ENCODE data around the gene BTBD16.
A peak's percentile ranks its signal among the peaks of the same experiment; 100 is the strongest.

The BTBD16 gene

DNA sequence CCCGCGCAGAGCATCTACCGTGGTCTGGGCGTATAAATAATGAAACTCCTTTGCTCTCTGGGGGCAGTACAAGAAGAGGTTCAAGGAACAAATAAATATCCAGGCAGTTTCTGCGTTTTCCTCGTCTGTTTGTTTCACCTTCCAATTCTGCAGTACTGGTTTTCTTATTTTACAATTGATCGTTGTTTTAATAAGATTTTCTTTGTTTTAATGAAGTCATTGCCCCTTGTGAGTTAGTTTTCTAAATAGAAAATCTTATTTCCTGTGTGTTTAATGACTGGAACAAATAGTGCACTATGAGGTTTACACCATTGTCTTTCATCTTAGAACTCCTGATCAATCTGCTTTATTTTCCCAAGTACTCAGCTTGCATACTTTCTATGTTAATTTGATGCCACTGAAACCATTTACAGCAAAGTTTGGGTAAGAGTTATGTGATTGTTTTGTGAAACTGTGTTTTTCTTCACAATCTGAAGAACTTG is 104.6 kb downstream of the BTBD16 start:
- TF ChIP-seq CTCF (IDR thresholded peaks at IDR 0.05; ENCODE audit: extremely low read depth, missing control alignments) = no peak
- DNase-seq (ENCODE audit: low spot score) = peak; percentile 26

DNA sequence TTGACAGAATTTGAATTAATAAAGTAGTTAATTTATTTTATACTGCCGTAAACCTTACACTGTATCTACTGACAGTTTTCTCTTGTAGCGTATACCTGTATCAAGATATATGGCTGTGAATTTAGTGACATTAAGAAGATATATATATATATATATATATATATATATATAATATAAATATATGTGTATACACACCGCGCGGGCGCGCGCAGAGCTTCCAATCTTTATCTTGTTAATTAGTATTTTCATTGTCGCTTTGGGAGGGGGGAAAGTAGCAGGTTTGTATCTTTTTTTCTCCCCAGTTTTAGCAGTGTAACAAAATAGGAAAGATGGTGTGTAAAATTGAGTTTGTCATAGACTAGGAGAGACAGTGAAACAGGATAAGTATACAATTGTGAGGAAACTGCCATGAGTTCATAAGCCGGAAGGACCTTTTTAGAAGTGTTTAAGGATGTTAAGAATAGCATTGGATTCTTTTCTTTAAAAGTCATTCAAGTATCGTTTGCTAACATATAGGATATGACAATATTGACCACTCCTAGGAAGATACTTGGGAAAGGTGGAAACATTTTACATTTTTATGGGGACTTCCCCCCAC is 105.4 kb downstream of the BTBD16 start:
- no peak for DNase-seq (ENCODE audit: low spot score)
- no peak for TF ChIP-seq CTCF (IDR thresholded peaks at IDR 0.05; ENCODE audit: extremely low read depth, missing control alignments)

DNA sequence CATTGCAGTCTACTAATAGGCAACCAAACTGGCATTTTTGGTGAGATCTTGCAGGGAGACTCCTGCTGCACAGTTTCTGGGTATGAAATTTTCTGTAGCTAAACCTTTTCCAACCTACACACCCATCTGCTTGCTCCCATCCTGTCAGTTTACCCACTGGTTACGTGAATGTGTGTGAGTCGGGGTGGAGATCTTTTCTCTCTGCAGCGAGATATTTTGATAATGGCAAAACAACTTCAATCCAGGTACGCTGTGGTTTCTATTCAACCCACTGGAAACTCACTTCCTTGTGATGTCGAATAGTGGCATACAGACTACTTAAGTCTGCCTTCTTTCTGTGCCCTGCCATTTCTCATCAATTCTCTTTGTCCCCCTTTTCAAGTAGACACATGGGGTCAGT is 107.9 kb downstream of the BTBD16 start:
- DNase-seq (ENCODE audit: low spot score) = no peak

DNA sequence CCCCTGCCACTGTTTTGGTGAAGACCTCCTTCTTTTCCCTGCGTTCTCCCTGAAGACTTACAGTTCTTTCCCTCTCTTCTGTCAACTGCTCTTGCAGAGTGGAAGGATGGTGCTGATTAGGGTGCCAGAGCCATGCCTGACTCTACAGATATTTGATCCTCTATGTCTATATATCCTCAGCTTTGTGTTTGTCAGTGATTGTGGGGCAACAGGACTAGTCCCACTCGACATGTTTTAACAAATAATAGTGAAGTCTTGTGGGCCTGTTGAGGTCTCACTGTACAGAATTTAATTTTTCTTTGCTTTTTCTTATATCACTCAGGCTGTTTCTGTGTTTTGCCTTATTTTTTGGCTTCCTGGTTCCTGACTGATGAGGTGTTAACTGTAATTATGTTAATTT is 108.4 kb downstream of the BTBD16 start:
- no peak for DNase-seq (ENCODE audit: low spot score)
- TF ChIP-seq CTCF (IDR thresholded peaks at IDR 0.05; ENCODE audit: extremely low read depth, missing control alignments) = no peak

More for the DNA sequence above, 107.9 kb downstream of the BTBD16 start:
- TF ChIP-seq CTCF (IDR thresholded peaks at IDR 0.05; ENCODE audit: extremely low read depth, missing control alignments) = no peak

DNA sequence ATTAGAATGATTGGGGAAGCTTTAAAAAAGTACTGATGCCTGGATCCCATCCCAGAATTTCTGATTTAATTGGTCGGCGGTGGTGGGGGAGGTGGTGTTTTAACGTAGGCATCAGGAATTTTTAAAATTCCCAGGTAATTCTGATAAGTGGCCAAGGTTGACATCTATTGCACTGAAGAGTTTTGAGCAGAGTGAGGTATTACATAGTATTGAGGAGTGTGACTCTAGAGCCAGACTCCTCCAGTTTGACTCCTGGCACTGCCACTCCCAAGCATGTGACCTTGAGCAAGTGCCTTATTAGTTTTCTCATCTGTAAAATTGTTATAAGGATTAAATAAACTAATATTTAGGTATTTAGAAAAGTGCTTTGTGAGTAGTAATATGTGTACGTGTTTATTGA is 109.6 kb downstream of the BTBD16 start:
- no peak for DNase-seq (ENCODE audit: low spot score)
- TF ChIP-seq CTCF (IDR thresholded peaks at IDR 0.05; ENCODE audit: extremely low read depth, missing control alignments) = no peak

DNA sequence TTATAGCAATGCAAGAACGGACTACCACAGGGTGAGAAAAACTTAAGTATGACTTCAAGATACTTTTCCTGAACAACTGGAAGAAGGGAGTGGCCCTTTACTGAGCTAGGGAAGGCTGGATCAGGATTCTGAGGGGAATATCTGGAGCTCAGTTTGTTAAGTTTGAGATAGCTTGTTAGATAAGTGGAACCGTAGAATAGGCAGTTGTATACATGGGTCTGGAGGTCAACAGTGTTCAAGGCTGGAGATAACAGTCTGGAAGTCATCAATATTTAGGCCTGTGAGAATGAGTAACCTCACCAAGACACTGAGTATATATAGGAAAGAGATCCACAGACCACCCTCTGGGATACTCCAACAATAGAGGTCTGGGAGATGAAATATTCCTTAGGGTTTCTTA is 110.6 kb downstream of the BTBD16 start:
- no peak for DNase-seq (ENCODE audit: low spot score)

GRCh38 chr10:122386514-122386913 is 115.4 kb downstream of the BTBD16 start:
- no peak for TF ChIP-seq CTCF (IDR thresholded peaks at IDR 0.05; ENCODE audit: extremely low read depth, missing control alignments)
- no peak for DNase-seq (ENCODE audit: low spot score)

More for the DNA sequence above, 110.6 kb downstream of the BTBD16 start:
- no peak for TF ChIP-seq CTCF (IDR thresholded peaks at IDR 0.05; ENCODE audit: extremely low read depth, missing control alignments)

All from GM20000 (cell line).